Measurements from ENCODE around the gene VASP.
"Not testable (repeated sequence)": the region's sequence is repeated elsewhere in the genome, so short reads cannot be mapped to it uniquely, and the experiment has no call there.

The VASP gene

GRCh38 chr19:45497791-45498190 is 9.5 kb upstream of the VASP start:
- DNase-seq = no peak

GRCh38 chr19:45498411-45499195 is 8.7 kb upstream of the VASP start, which contains the start of gene PPM1N:
Gene PPM1N, plus strand, starts transcription at chr19:45498443. Its CDS starts 30 bp downstream, at chr19:45498473.
- DNase-seq = peak; percentile 31 to 66 (median 52)

- peak; percentile 44 to 69 (median 53) for DNase-seq
These were observed 7.8 kb upstream of the VASP start for GRCh38 chr19:45499196-45500180.

GRCh38 chr19:45500918-45501729 is 6.2 kb upstream of the VASP start:
- DNase-seq = no peak

- no peak for DNase-seq
These were observed 5.6 kb upstream of the VASP start for GRCh38 chr19:45501730-45502014.

GRCh38 chr19:45502111-45502510 is 5.2 kb upstream of the VASP start:
- DNase-seq = no peak

GRCh38 chr19:45503909-45504308 is 3.4 kb upstream of the VASP start:
- no peak for DNase-seq

GRCh38 chr19:45505151-45505995 is 1.9 kb upstream of the VASP start:
- no peak for DNase-seq

GRCh38 chr19:45505996-45506245 is 1.4 kb upstream of the VASP start:
- no peak for DNase-seq

GRCh38 chr19:45506246-45506988 is 862 bp upstream of the VASP start:
- peak; percentile 94 to 99 (median 96) for DNase-seq

GRCh38 chr19:45507872-45508416 is 665 bp downstream of the VASP start:
- DNase-seq = no peak

GRCh38 chr19:45508417-45508860 is 1.2 kb downstream of the VASP start:
- DNase-seq = peak in 2 of 6 experiments; percentile 28 to 32

GRCh38 chr19:45508861-45509691 is 1.8 kb downstream of the VASP start:
- DNase-seq = peak in 2 of 6 experiments; percentile 5 to 33

GRCh38 chr19:45509692-45510015 is 2.4 kb downstream of the VASP start:
- DNase-seq = no peak

GRCh38 chr19:45510352-45510751 is 3.1 kb downstream of the VASP start:
- DNase-seq = not testable (repeated sequence)

- no peak for DNase-seq
These were observed 3.8 kb downstream of the VASP start for GRCh38 chr19:45511074-45511473.

GRCh38 chr19:45512881-45513483 is 5.7 kb downstream of the VASP start:
- DNase-seq = no peak

- DNase-seq = no peak
These were observed 7.2 kb downstream of the VASP start for GRCh38 chr19:45514376-45515051.

- DNase-seq = peak in 1 of 6 experiments; percentile 14
These were observed 7.9 kb downstream of the VASP start for GRCh38 chr19:45515081-45515624.

All from stimulated activated naive CD4-positive, alpha-beta T cell (primary cell).